BJ (cell line): ENCODE measurements around the gene PLEKHA7. TPM values are rescaled to one million over a fixed set of nuclear protein-coding genes. Genes with fewer than 3 reads are reported as not detected.

ENCODE experiments used
- CTCF ChIA-PET: fragments of 350-600 bp; formaldehyde crosslinking; extraction: SDS; loops from one replicate; lab custom pipeline; 2021; ENCODE audit warnings: antibody characterized with exemption, inconsistent platforms; lab: Yijun Ruan, JAX
- POLR2A ChIA-PET: fragments of 300-600 bp; sonication (Branson Sonifier 250); formaldehyde crosslinking; extraction: SDS; loops from one replicate; lab custom pipeline; 2021; ENCODE audit warnings: antibody characterized with exemption; lab: Charles Lee
- DNase-seq: peaks from one replicate; pipeline ENCODE4 v3.0.0-alpha.2; 2011; ENCODE audit warnings: low read depth
- H3K27me3 ChIP-seq: 2 replicates; pipeline ENCODE4 v1.6.0; 2011; ENCODE audit warnings: low read length; ENCODE audit not compliant: control insufficient read depth, insufficient read depth
- H3K36me3 ChIP-seq: 2 replicates; pipeline ENCODE4 v1.5.1; 2011; ENCODE audit warnings: low read length; ENCODE audit not compliant: control insufficient read depth, insufficient read depth
- H3K4me3 ChIP-seq: 2 replicates; pipeline ENCODE4 v1.5.1; 2011; ENCODE audit warnings: low read depth, mild to moderate bottlenecking, control low read depth, low read length
- CTCF ChIP-seq: IDR thresholded peaks from 2 replicates; pipeline ENCODE4 v1.5.1; 2011; ENCODE audit warnings: low read depth, mild to moderate bottlenecking, control low read depth, inconsistent platforms, low read length, moderate library complexity; ENCODE audit not compliant: insufficient read depth
- polyA plus RNA-seq: library from polyadenylated mRNA; depleted of rRNA; stranded (reverse); fragments of >200 nt; gene quantifications from 2 replicates; pipeline ENCODE4 v1.2.3, GENCODE V29; 2011

The PLEKHA7 gene
- polyA plus RNA-seq, 1 experiment, result 0.04 TPM

GRCh38 chr11:16781936-16782919 lies 232.0 kb downstream of the PLEKHA7 start:
- no peak for TF ChIP-seq CTCF
- CTCF ChIA-PET, result interaction anchor here (1.0 to 8.0 kb wide), 4 partner anchors 8 to 722 kb away, joined by 3 to 73 read pairs (median 4); no protein-coding TSS in a partner anchor
- Histone ChIP-seq H3K36me3 (no peaks in the 10 kb centered on the region), H3K27me3 (no peaks in the 10 kb centered on the region), H3K4me3 (no peak overlapping the region)
- DNase-seq, result no peak
- POLR2A ChIA-PET, result no interaction called here

GRCh38 chr11:16780698-16781550 lies 233.3 kb downstream of the PLEKHA7 start:
- Histone ChIP-seq H3K27me3 (no peaks in the 10 kb centered on the region), H3K36me3 (no peaks in the 10 kb centered on the region), H3K4me3 (no peak overlapping the region)
- ChIA-PET CTCF (interaction anchor here (1.3 kb wide), 1 partner anchor 10 kb away, joined by 4 read pairs; no protein-coding TSS in a partner anchor), POLR2A (no interaction called here)
- no peak for DNase-seq
- TF ChIP-seq CTCF, result no peak

DNA sequence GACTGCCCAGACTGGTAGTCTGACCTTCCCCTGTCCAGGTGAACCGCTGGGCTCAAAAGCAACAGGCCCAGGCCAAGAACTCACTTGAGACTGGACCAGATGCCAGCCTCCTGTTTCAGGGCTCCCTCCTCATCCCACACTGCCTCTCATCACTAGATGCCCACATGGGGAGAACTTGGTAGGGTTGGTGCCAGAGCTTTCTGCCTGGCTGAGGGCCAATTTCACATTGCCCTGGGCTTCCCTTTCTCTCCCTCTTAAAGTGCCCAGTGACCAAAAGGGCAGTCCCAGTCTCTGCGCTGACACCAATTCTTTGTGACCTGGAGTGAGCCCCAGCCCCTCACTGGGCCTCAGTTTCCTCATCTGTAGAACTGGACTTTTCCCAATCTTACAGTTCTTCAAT lies 234.1 kb downstream of the PLEKHA7 start:
- TF ChIP-seq CTCF, result no peak
- H3K27me3 ChIP-seq, result 0 out of 2 replicates have a peak, but pooled peaks cover 2% of the 10 kb centered on the region
- DNase-seq, result no peak
- ChIA-PET CTCF (interaction anchor here (0.9 kb wide), 1 partner anchor 18 kb away, joined by 3 read pairs; no protein-coding TSS in a partner anchor), POLR2A (no interaction called here)
- no peaks in the 10 kb centered on the region for H3K36me3 ChIP-seq
- no peak overlapping the region for H3K4me3 ChIP-seq

- TF ChIP-seq CTCF, result no peak
- ChIA-PET POLR2A (no interaction called here), CTCF (interaction anchor here (0.9 kb wide), 1 partner anchor 17 kb away, joined by 3 read pairs; no protein-coding TSS in a partner anchor)
- H3K4me3 ChIP-seq, result no peak overlapping the region
- no peaks in the 10 kb centered on the region for H3K36me3 ChIP-seq
- H3K27me3 ChIP-seq, result peaks cover 4% of the 10 kb centered on the region
- DNase-seq, result no peak
Measured at GRCh38 chr11:16779436-16779835, 234.8 kb downstream of the PLEKHA7 start.
